HG03060 (cell line): ENCODE measurements around the gene ATXN1.
"Not testable (repeated sequence)": the region's sequence is repeated elsewhere in the genome, so short reads cannot be mapped to it uniquely, and the experiment has no call there.

Experiments used
- ATAC-seq: cut with Tn5 transposase; IDR thresholded peaks from one replicate; pipeline ENCODE4 v1.9.1; 2021; ENCODE audit warnings: low read depth, moderate number of reproducible peaks; ENCODE audit not compliant: unreplicated experiment

Gene ATXN1

GRCh38 chr6:16705081-16705993 is 55.9 kb downstream of the ATXN1 start:
- no peak for ATAC-seq

- ATAC-seq = no peak
Observed at GRCh38 chr6:16704401-16705045, 56.7 kb downstream of the ATXN1 start.

- not testable (repeated sequence) for ATAC-seq
Observed at GRCh38 chr6:16702627-16703378, 58.5 kb downstream of the ATXN1 start.

GRCh38 chr6:16700916-16701234 is 60.4 kb downstream of the ATXN1 start:
- ATAC-seq = no peak

DNA sequence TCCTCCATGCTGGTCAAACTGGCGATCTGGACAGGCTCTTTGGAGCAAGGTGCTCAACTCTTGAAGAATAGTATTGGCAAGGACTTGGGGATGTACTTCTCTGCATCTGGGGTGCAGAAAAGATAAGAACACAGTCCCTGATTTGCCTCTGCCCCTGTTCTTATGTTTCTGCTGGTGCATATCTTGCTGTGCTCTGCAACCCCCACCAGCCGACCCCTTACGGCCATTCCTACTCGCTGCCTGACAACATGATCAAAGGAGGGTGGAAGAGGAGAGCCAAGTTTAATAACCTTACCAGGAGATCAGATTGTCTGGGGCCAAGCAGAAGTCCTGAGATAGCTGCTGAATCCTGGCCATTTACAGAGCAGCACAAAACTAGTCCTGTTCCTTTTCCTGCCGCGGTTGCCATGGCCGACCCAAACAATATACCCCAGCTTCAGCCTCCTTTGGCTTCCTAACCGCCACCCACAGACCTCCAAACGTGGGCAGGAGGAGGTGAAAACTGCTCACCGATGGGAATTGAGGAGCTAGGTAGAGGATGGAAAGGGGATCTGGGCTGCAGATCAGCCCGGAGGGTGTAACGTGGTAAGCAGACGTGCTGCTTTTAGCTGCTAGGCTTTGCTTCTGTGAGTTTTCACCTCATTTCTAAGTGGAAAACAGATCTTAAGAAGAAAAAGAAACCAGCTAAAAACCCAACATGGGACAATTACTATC is 60.9 kb downstream of the ATXN1 start:
- no peak for ATAC-seq

DNA sequence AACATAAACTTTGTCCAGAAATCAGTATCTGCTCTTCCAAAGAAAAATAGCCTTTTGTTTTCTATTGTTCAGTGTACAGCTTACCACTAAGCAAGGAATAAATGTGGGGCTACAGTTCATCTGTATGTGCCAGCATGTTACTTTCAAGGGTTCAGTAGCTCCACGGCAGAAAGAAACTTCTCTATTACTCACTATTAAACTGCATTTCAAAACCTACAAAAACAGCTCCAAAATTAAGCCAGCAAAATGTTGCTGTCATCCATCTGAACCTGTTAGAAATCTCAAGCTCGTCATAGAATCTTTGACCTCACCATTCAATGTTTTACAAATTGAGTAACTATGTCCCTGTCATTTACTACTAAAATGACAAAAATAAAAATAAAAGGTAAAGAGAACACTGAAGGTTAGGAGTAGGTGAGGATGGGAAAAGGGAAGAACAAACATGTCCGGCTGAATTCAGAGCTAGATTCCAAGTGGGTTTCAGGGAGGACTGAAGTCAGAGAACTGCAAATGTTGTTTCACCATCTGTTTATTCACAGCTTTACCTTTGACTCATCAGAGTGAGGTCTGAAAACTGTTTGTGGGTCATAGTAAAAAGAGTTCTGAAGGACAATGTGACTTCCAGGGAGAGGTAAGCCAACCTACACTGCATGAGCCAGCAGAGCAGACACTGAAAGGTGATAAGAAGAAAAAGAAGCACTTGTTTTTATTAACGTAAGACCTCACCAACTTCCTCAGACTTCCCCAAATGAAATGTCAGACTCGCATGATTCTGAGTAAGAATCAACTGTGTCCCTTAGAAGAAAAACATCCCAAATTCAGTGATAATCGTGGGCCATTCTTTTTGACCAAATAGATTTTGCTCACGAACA is 62.0 kb downstream of the ATXN1 start:
- no peak for ATAC-seq

DNA sequence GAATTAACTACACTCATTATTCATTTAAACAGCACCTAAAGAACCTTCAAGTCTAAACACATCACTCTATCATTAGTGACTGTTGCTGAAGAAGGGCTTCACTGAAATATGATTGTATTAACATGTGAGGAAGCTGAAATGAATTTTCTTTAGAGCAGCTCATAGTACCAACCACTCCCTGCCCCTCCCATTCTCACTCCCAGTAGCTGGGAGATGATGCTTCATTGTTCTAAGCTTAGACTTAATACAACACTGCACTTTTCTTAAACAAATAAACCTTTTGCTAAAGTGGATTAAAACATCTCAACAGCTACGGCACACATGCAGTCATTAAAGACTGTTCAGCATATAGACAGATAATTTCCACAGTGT is 63.1 kb downstream of the ATXN1 start:
- ATAC-seq = no peak

- ATAC-seq = no peak
Observed at GRCh38 chr6:16697437-16698161, 63.7 kb downstream of the ATXN1 start.

DNA sequence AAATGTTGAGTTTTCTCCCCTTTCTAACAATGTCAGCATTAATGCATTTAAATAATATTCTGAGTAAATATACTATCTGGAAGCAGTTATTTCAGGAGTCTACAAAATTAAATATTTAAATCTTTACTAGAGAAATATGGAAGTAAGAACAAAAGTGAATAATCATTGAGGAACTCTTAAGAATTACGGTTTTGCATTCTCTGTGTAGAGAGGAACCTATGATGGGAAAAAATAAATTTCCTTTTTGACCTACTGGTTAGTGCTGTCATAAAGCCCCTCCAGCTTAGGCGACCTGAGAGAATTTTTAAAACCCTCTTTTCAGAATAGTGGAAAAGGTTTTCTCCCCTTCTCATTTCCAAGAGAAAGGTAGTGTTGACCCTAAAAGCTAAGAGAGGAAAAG is 64.8 kb downstream of the ATXN1 start:
- ATAC-seq = no peak

DNA sequence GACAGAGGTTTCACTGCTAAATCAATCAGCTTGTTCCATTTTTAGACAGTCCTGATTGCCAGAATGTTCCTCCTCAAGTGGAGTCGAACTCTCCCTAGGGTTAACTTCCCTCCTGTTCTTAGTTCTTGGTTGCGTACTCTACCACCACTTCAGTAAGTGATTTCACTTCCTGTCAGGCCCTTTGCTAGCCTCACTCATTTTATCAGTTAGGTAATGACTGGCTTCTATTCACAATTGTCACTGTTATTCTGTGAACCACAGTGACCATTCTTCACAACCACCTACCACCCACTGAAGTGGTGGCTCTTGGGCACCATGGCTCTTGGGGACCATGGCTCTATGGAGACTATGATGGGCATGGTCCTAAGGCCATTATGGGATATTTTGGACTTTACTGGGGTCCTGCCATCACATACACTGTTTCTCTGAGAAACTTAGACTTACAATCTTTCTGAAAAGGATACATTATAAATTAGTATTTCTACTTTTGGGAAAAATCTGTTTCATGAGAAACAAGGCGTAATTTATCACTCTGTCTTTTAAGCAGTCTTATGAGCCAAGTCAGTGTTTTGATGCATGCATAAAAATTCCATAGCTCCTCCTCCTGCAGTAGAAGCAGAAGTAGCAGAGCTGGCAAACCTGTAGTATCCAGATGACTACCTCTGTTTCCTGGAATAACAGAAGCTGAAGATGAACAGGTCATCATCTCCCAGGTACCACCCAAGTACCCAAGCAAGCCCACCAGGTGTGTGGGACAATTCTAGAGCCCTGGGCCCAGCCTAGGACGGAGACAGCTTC is 66.3 kb downstream of the ATXN1 start:
- ATAC-seq = peak; percentile 40

- no peak for ATAC-seq
Observed at GRCh38 chr6:16691324-16691723, 69.9 kb downstream of the ATXN1 start.

GRCh38 chr6:16690608-16691142 is 70.6 kb downstream of the ATXN1 start:
- ATAC-seq = peak; percentile 68

GRCh38 chr6:16689788-16690607 is 71.3 kb downstream of the ATXN1 start:
- ATAC-seq = no peak

GRCh38 chr6:16688984-16689636 is 72.2 kb downstream of the ATXN1 start:
- ATAC-seq = no peak

DNA sequence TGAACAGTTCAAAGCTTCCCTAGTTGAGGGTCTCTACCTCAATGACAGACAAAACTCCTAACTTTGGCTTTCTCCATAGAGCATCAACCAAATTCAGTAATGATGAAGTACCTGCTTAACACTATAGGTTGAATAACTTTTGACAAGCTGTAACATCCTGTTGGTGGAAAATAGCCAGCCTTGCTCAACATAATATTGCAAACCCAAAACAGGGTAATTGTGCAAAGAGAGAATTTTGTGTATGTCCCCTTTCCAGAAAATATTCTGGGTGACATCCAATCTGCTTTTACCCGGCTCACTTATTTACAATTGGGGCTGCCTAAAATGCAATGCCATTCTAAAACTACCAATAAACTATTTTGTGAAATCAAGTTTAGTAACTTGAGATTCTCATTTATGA is 72.8 kb downstream of the ATXN1 start:
- no peak for ATAC-seq

DNA sequence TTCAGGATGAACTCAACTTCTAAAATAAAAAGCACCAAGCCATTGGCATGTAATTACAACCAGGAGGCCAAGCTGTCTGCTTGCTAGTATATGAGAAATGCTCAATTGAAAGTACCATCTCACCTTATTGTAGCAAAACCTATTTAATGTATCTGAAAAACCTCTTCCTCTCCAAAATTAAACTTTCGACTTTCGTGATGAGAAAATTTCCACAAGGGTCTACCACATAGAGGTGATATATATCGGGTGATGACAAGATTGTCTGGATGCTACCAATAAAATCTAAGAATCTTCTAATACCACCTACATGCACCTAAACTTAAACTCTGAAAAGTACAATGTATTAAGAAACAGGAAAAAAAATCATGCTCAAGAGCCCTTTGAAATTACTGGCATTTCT is 74.2 kb downstream of the ATXN1 start:
- no peak for ATAC-seq
